GM12878 (cell line): ENCODE measurements around the gene MYO1E. TPM values are rescaled to one million over a fixed set of nuclear protein-coding genes. Genes with fewer than 3 reads are reported as not detected.

Source experiments
- ATAC-seq: fragments of 200-7000 bp; cut with Tn5 transposase; 3 replicates; pipeline ENCODE4 v1.9.1; 2020; ENCODE audit warnings: mild to moderate bottlenecking, moderate library complexity
- BruUV-seq: library from RNA; stranded (reverse); fragments of 400-500 nt; replicated peaks from 2 replicates; lab custom pipeline; 2021; lab: Mats Ljungman, UMichigan
- CTCF ChIA-PET: fragments of 300-600 bp; sonication (Branson Sonifier 250); formaldehyde crosslinking; extraction: SDS; loops from one replicate; lab custom pipeline; 2021; ENCODE audit warnings: inconsistent platforms; lab: Yijun Ruan, JAX
- POLR2A ChIA-PET: fragments of 350-600 bp; formaldehyde crosslinking; extraction: SDS; loops from one replicate; lab custom pipeline; 2021; ENCODE audit warnings: inconsistent platforms; lab: Charles Lee
- RAD21 ChIA-PET: fragments of 300-600 bp; sonication (Branson Sonifier 250); formaldehyde crosslinking; loops from one replicate; lab custom pipeline; 2023; ENCODE audit warnings: antibody characterized with exemption; ENCODE audit not compliant: unreplicated experiment; lab: Charles Lee
- SMC1A ChIA-PET: fragments of 300-600 bp; sonication (Branson Sonifier 250); formaldehyde crosslinking; loops from one replicate; lab custom pipeline; 2023; ENCODE audit not compliant: unreplicated experiment, uncharacterized antibody; lab: Charles Lee
- DNase-seq: peaks from one replicate; pipeline ENCODE4 v3.0.0-alpha.2; 2011; ENCODE audit warnings: low read depth, low spot score
- FAIRE-seq: peaks from 3 replicates; lab custom pipeline; 2011; peaks lifted over from hg19 to GRCh38; lab: Jason Lieb, UNC
- H2AFZ ChIP-seq: 2 replicates; pipeline ENCODE4 v1.6.0; 2011; ENCODE audit warnings: low read depth, low read length, control low read depth; ENCODE audit not compliant: control insufficient read depth
- H3K27ac ChIP-seq: 2 replicates; pipeline ENCODE4 v1.5.1; 2011; ENCODE audit warnings: control low read depth; ENCODE audit not compliant: control insufficient read depth, insufficient read depth
- H3K27me3 ChIP-seq, 2 experiments: replicated peaks in 1 of 2; 2 replicates each; pipeline versions ENCODE4 v1.6.0 to v1.6.1; 2011; ENCODE audit warnings: low read length in 1 of 2; ENCODE audit not compliant: control insufficient read depth in 2 of 2, insufficient read depth in 2 of 2
- H3K36me3 ChIP-seq, 2 experiments: 2 replicates each; pipeline ENCODE4 v1.5.1; 2011; ENCODE audit warnings: low read length in 1 of 2; ENCODE audit not compliant: control insufficient read depth in 2 of 2, insufficient read depth in 2 of 2
- H3K4me1 ChIP-seq: 2 replicates; pipeline ENCODE4 v1.6.1; 2011; ENCODE audit warnings: mild to moderate bottlenecking, low read length, moderate library complexity, mixed read lengths; ENCODE audit not compliant: control insufficient read depth, insufficient read depth
- H3K4me2 ChIP-seq: 2 replicates; pipeline ENCODE4 v1.6.0; 2011; ENCODE audit warnings: control low read depth; ENCODE audit not compliant: control insufficient read depth, insufficient read depth
- H3K4me3 ChIP-seq: fragments of 200-600 bp; sonication (generic); 2 replicates; pipeline ENCODE4 v1.5.1; 2016
- H3K79me2 ChIP-seq: 2 replicates; pipeline ENCODE4 v1.6.0; 2011; ENCODE audit warnings: low read length; ENCODE audit not compliant: control insufficient read depth, insufficient read depth
- H3K9ac ChIP-seq: 2 replicates; pipeline ENCODE4 v1.8.0; 2011; ENCODE audit warnings: low read length, control low read depth, mixed read lengths; ENCODE audit not compliant: control insufficient read depth, insufficient read depth
- H3K9me3 ChIP-seq: replicated peaks from 3 replicates; pipeline ENCODE4 v1.5.1; 2011; ENCODE audit warnings: mild to moderate bottlenecking, low read length; ENCODE audit not compliant: control insufficient read depth, insufficient read depth
- H4K20me1 ChIP-seq: 2 replicates; pipeline ENCODE4 v1.6.0; 2011; ENCODE audit not compliant: control insufficient read depth, insufficient read depth
- ASH2L ChIP-seq: fragments of 300-600, 200-600 bp; sonication (generic); IDR thresholded peaks from 2 replicates; pipeline ENCODE4 v1.6.1; 2017; ENCODE audit warnings: low read depth, mild to moderate bottlenecking, borderline replicate concordance
- ATF2 ChIP-seq: IDR thresholded peaks from 2 replicates; pipeline ENCODE4 v1.6.1; 2012; ENCODE audit warnings: low read length, inconsistent platforms
- CEBPB ChIP-seq, 2 experiments: fragments of 150-350 bp in 1 of 2; IDR thresholded peaks; 2 replicates each; pipeline ENCODE4 v1.6.1; 2012 to 2014; ENCODE audit warnings: low read depth in 2 of 2, low read length in 2 of 2, borderline replicate concordance in 1 of 2, inconsistent platforms in 1 of 2
- CHD4 ChIP-seq: fragments of 200-600 bp; sonication (generic); IDR thresholded peaks from 2 replicates; pipeline ENCODE4 v1.6.1; 2016; ENCODE audit warnings: mild to moderate bottlenecking
- ELK1 ChIP-seq: IDR thresholded peaks from 2 replicates; pipeline ENCODE4 v1.6.1; 2012; ENCODE audit warnings: low read depth, low read length, improper control_type of control experiment
- FOXK2 ChIP-seq: fragments of 450-650 bp; IDR thresholded peaks from 2 replicates; pipeline ENCODE4 v1.6.1; 2017; ENCODE audit warnings: mild to moderate bottlenecking, moderate library complexity
- HCFC1 ChIP-seq: fragments of 150-350 bp; IDR thresholded peaks from 2 replicates; pipeline ENCODE4 v1.6.1; 2014; ENCODE audit warnings: low read length
- HDAC6 ChIP-seq: fragments of 200-600 bp; sonication (generic); IDR thresholded peaks from one replicate; pipeline ENCODE4 v1.8.0; 2017; ENCODE audit warnings: antibody characterized with exemption; ENCODE audit not compliant: unreplicated experiment
- IKZF1 ChIP-seq: fragments of 450-650 bp; conservative IDR thresholded peaks from 2 replicates; pipeline ENCODE4 v1.6.1; 2017; ENCODE audit warnings: antibody characterized with exemption, mild to moderate bottlenecking
- NFXL1 ChIP-seq: fragments of 450-650 bp; IDR thresholded peaks from 2 replicates; pipeline ENCODE4 v1.6.1; 2017; ENCODE audit warnings: antibody characterized with exemption, mild to moderate bottlenecking, borderline replicate concordance
- NR2C2 ChIP-seq: IDR thresholded peaks from 2 replicates; pipeline ENCODE4 v1.6.1; 2011; ENCODE audit warnings: borderline replicate concordance, low read depth; ENCODE audit not compliant: control insufficient read depth, insufficient read length
- PBX3 ChIP-seq: IDR thresholded peaks from 2 replicates; pipeline ENCODE4 v1.6.1; 2011; ENCODE audit warnings: mild to moderate bottlenecking, low read depth, low read length, moderate library complexity; ENCODE audit not compliant: insufficient replicate concordance
- PKNOX1 ChIP-seq: fragments of 450-650 bp; IDR thresholded peaks from 2 replicates; pipeline ENCODE4 v1.6.1; 2016; ENCODE audit warnings: mild to moderate bottlenecking
- POU2F2 ChIP-seq: IDR thresholded peaks from 3 replicates; pipeline ENCODE4 v1.6.1; 2011; ENCODE audit warnings: low read depth, mild to moderate bottlenecking, low read length, borderline replicate concordance
- RAD21 ChIP-seq: IDR thresholded peaks from 2 replicates; pipeline ENCODE4 v1.6.1; 2011; ENCODE audit warnings: mild to moderate bottlenecking, low read depth, low read length, moderate library complexity; ENCODE audit not compliant: insufficient read depth
- RELA ChIP-seq: fragments of 450-650 bp; IDR thresholded peaks from 2 replicates; pipeline ENCODE4 v1.8.0; 2014; ENCODE audit warnings: borderline replicate concordance; ENCODE audit not compliant: partially characterized antibody
- SMC3 ChIP-seq: IDR thresholded peaks from 2 replicates; pipeline ENCODE4 v1.6.1; 2011; ENCODE audit warnings: low read length, improper control_type of control experiment, borderline replicate concordance
- SPI1 ChIP-seq: IDR thresholded peaks from 2 replicates; pipeline ENCODE4 v1.6.1; 2011; ENCODE audit warnings: low read depth, mild to moderate bottlenecking, low read length, moderate library complexity, borderline replicate concordance; ENCODE audit not compliant: insufficient read depth
- ZNF274 ChIP-seq: IDR thresholded peaks from one replicate; pipeline ENCODE4 v1.8.0; 2011; ENCODE audit not compliant: insufficient read length, insufficient read depth
- ZNF384 ChIP-seq: IDR thresholded peaks from 2 replicates; pipeline ENCODE4 v1.6.1; 2012; ENCODE audit warnings: low read depth, mild to moderate bottlenecking, low read length, improper control_type of control experiment, borderline replicate concordance
- WGBS: methylation state at CpG from one replicate; pipeline ENCODE4 v1.1.6; 2016; ENCODE audit warnings: low lambda C conversion rate; ENCODE audit not compliant: insufficient replicate concordance, insufficient coverage; ENCODE audit errors: missing lambda C conversion rate; 5-methylcytosine and 5-hydroxymethylcytosine counted together
- in situ Hi-C: fragments of 300-500 bp; cut with MboI; formaldehyde crosslinking; loops from 9 replicates; pipeline ENCODE4 v1.14.3; 2018; ENCODE audit warnings: mixed read lengths
- intact Hi-C: fragments of 100-400 bp; cut with micrococcal nuclease; formaldehyde crosslinking; loops from one replicate; pipeline ENCODE4 v1.14.2; 2022; ENCODE audit not compliant: unreplicated experiment
- polyA plus RNA-seq, 11 experiments: library from polyadenylated mRNA; depleted of rRNA in 4 of 11; unstranded in 6 of 11; stranded (reverse) in 5 of 11; fragments of >200 nt; fragmentation: Nextera tagmentation in 4 of 11; fragmentation: Illumina TruSeq in 1 of 11; extraction: Ambion mirVana in 4 of 11; extraction: Trizol in 1 of 11; gene quantifications; 1 replicate in 1 of 11; 2 replicates in 10 of 11; pipeline versions ENCODE4 v1.2.1 to v1.2.3, GENCODE V29; 2011 to 2016; ENCODE audit warnings: inconsistent platforms in 2 of 11, missing spikeins in 2 of 11, low read depth in 1 of 11
- total RNA-seq, 4 experiments: library from RNA; depleted of rRNA in 3 of 4; stranded (reverse); fragments of >200 nt in 3 of 4; fragmentation: Illumina TruSeq in 1 of 4; extraction: Trizol in 1 of 4; gene quantifications; 2 replicates each; pipeline versions ENCODE4 v1.2.1 to v1.2.3, GENCODE V29; 2013 to 2021

MYO1E gene
- total and polyA plus RNA-seq, 10 of the 15 experiments (the other 5 are each of a cell fraction or from before 2014, with no cell fraction given) = 10.3 to 266 (median 64.9) TPM

- H4K20me1 ChIP-seq = no peaks in the 10 kb centered on the region
- no peaks in the 10 kb centered on the region; the same call in 1 of the 2 replicates for H3K4me1 ChIP-seq
- no peak overlapping the region for H2AFZ ChIP-seq
- H3K9ac ChIP-seq = no peak overlapping the region
- no TSS peak for BruUV-seq
- SMC1A ChIA-PET = interaction anchor here (0.6 to 5.3 kb wide), 10 partner anchors 21 to 132 kb away, joined by 3 to 56 read pairs (median 4); no protein-coding TSS in a partner anchor
- peaks cover 32% of the 10 kb centered on the region for H3K79me2 ChIP-seq
- no peaks in the 10 kb centered on the region for H3K36me3 ChIP-seq
- H3K4me3 ChIP-seq = no peak overlapping the region
- H3K27ac ChIP-seq = no peak overlapping the region
- ATAC-seq (no peak), DNase-seq (no peak), FAIRE-seq (no peak)
- H3K4me2 ChIP-seq = no peak overlapping the region
- intact Hi-C loops = loop anchor here (2.0 kb wide), 1 partner anchor 116 kb away; no protein-coding TSS in a partner anchor
- H3K27me3 ChIP-seq = no peaks in the 10 kb centered on the region
- H3K9me3 ChIP-seq = no peaks in the 10 kb centered on the region
- POLR2A ChIA-PET = interaction anchor here (0.9 kb wide), 1 partner anchor 32 kb away, joined by 4 read pairs; no protein-coding TSS in a partner anchor
- RAD21 ChIA-PET = interaction anchor here (1.0 to 5.9 kb wide), 9 partner anchors 21 to 202 kb away, joined by 3 to 65 read pairs (median 4); no protein-coding TSS in a partner anchor
- CTCF ChIA-PET = interaction anchor here (0.9 to 4.8 kb wide), 10 partner anchors 11 to 269 kb away, joined by 3 to 49 read pairs (median 4); no protein-coding TSS in a partner anchor
- WGBS = 75% methylated on average over 2 of the region's 2 CpGs
- in situ Hi-C loops = loop anchor here (5.0 kb wide), 1 partner anchor 116 kb away; no protein-coding TSS in a partner anchor
- TF ChIP-seq ELK1 (no peak), PBX3 (peak; percentile 47), POU2F2 (no peak), ZNF274 (no peak), HDAC6 (no peak), ATF2 (no peak), ZNF384 (no peak), FOXK2 (no peak), CEBPB (IDR thresholded peaks at IDR 0.05; ENCODE audit: borderline replicate concordance in 1 of 2, low read depth in 2 of 2, low read length in 2 of 2) (no peak), NR2C2 (no peak), PKNOX1 (peak; percentile 59), RELA (no peak), NFXL1 (no peak), ASH2L (no peak), HCFC1 (no peak), CHD4 (no peak), SPI1 (no peak), SMC3 (peak; percentile 58; the same call in 1 of the 2 replicates), IKZF1 (no peak), RAD21 (peak; percentile 83)
These were observed 4.1 kb upstream of the MYO1E start for GRCh38 chr15:59376733-59377132.
